DMS114 treated with DMSO at 0.1 percent for 48 hours (cell line): ENCODE data around the gene AK2.
"Not testable (repeated sequence)": the region's sequence is repeated elsewhere in the genome, so short reads cannot be mapped to it uniquely, and the experiment has no call there.

Experiments used
- DNase-seq: peaks from one replicate; lab custom pipeline; 2025; ENCODE audit not compliant: unreplicated experiment; lab: John Stamatoyannopoulos, UW

AK2 gene

GRCh38 chr1:32977546-32978087, 59.1 kb downstream of the AK2 start:
- DNase-seq = no peak

- DNase-seq = not testable (repeated sequence)
Observed at GRCh38 chr1:32975055-32975454, 61.6 kb downstream of the AK2 start.

- DNase-seq = not testable (repeated sequence)
Observed at GRCh38 chr1:32973458-32973857, 63.2 kb downstream of the AK2 start.

GRCh38 chr1:32972814-32973428, 63.8 kb downstream of the AK2 start:
- DNase-seq = peak; percentile 25

- no peak for DNase-seq
Observed at GRCh38 chr1:32971576-32971975, 65.1 kb downstream of the AK2 start.

- no peak for DNase-seq
Observed at GRCh38 chr1:32971156-32971555, 65.5 kb downstream of the AK2 start.

- DNase-seq = no peak
Observed at GRCh38 chr1:32969566-32969965, 67.1 kb downstream of the AK2 start.

- no peak for DNase-seq
Observed at GRCh38 chr1:32967888-32968568, 68.7 kb downstream of the AK2 start.

GRCh38 chr1:32966900-32967299, 69.8 kb downstream of the AK2 start:
- no peak for DNase-seq

GRCh38 chr1:32965251-32965747, 71.4 kb downstream of the AK2 start:
- no peak for DNase-seq

- peak; percentile 89 for DNase-seq
Observed at GRCh38 chr1:32964461-32965250, 72.0 kb downstream of the AK2 start, which contains the start of gene RNF19B. Gene RNF19B (minus strand): TSS chr1:32964809. CDS start chr1:32964685, 124 bp downstream.

- no peak for DNase-seq
Observed at GRCh38 chr1:32963746-32964460, 72.8 kb downstream of the AK2 start.

GRCh38 chr1:32962248-32962896, 74.3 kb downstream of the AK2 start:
- no peak for DNase-seq

GRCh38 chr1:32960819-32961355, 75.8 kb downstream of the AK2 start:
- DNase-seq = no peak

GRCh38 chr1:32960342-32960741, 76.3 kb downstream of the AK2 start:
- DNase-seq = no peak

- DNase-seq = no peak
Observed at GRCh38 chr1:32958827-32959226, 77.9 kb downstream of the AK2 start.
